CD4-positive, alpha-beta T cell treated with Interferon gamma for 1 hour (primary cell): ENCODE results near the gene ZIC1.

Source experiments
- DNase-seq: peaks from one replicate; pipeline ENCODE4 v3.0.0-alpha.2; 2020

Gene ZIC1

DNA sequence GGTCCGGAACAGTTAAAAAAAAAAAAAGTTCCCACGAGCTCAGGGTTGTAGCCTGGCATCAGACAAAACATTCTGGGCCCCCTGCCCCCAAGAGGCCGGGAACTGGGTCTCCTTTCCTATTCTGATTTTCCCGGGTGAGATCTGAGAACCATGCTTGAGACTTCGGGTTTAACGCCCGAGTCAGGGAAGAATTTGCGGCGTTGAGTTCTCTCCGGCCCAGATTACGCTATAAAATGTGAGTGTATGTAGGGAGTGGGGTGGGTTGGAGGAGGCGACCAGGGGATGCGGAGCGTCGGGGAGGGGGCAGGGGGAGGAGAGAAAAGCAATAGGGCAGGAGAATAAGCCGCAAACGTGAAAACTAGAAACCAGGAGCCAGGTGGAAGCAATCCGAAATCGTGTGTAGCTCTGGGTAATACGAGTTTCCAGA is 2.7 kb downstream of the ZIC1 start:
- DNase-seq, result no peak

DNA sequence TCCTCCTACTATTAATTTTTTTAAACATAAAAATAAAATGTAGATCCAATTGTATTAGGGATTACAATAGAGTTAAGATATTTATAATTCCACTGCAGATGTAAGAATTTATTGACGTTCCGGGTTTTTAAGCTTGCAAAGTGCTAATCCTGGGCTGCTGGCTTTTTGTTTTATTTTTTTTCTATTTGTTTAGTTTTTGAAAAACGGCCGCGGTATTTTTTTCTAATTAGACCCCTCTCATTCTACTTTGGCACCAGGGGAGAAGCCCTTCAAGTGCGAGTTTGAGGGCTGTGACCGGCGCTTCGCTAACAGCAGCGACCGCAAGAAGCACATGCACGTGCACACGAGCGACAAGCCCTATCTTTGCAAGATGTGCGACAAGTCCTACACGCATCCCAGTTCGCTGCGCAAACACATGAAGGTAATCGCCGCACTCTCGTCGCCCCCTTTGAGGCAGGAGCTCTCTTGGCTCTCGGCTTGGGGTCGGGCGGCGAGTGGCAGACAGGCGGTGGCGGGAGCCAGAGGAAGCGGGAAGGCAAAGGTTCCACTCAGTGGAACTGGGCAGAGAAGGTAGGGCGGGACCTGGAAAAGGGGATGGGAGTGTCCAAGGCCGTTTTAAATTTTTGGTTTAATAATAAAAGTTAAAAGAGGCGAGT is 3.2 kb downstream of the ZIC1 start:
- DNase-seq, result no peak

DNA sequence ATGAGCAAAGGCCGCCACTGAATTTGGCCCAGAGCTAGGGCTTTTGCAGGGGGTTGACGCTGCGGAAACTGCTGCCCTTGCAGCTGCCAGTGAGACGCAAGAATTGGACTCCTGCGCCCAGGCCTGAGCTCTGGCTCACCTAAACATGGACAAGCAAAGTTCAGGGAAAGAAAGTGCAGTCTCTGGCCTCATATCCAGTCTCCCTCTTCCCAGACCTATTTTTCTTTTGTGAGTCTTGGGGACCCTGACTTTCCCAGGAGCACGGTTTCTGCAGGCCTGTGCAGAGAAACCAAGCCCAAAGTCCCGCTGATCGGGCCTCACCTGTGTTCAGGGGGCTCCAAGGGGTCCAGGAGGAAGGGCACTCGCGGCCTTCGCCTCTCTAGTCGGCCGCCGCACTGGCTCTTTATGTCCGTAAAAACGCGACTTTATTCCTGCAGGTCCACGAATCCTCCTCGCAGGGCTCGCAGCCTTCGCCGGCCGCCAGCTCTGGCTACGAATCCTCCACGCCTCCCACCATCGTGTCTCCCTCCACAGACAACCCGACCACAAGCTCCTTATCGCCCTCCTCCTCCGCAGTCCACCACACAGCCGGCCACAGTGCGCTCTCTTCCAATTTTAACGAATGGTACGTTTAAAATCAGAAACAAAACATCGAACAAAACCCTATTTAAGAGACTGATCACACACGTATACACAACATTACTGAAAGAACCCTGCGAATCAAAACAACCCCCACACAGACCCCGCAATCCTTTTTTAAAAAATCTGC is 3.9 kb downstream of the ZIC1 start:
- no peak for DNase-seq

DNA sequence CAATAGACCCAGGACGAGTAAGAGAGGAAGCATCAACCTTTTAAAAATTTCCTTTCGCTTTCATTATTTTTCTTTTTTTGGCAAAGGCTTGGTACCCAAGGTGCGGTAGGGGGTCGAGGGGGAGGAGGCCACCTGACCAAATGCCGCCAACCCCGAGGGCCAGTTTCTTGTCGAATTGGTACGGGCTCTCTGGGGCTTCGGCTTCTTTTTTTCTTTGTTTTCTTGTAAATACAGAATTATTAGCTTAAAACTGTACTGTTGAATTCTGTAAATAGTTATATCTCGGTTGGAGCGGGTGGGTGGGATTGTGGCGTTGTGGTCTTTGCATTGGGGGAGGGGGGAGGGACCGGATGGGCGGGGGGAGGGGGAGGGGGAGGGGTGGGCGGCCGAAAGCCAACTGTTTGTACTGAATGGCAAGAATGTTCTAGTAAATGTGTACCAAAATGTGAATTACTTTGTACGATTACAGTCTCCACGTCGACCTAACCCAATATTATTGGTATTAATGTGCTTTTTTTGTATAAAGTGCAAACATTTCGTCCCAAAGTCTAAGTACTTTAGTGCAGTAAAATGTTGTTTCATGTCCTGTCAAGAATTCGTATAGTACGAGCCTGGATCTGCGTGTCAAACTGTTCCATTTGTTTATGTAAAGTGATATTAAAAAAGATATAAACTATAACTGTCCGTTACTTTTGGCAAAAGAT is 4.7 kb downstream of the ZIC1 start:
- no peak for DNase-seq

- no peak for DNase-seq
These were observed 5.4 kb downstream of the ZIC1 start for GRCh38 chr3:147414390-147415138.

- no peak for DNase-seq
These were observed 6.1 kb downstream of the ZIC1 start for GRCh38 chr3:147415286-147415685.

DNA sequence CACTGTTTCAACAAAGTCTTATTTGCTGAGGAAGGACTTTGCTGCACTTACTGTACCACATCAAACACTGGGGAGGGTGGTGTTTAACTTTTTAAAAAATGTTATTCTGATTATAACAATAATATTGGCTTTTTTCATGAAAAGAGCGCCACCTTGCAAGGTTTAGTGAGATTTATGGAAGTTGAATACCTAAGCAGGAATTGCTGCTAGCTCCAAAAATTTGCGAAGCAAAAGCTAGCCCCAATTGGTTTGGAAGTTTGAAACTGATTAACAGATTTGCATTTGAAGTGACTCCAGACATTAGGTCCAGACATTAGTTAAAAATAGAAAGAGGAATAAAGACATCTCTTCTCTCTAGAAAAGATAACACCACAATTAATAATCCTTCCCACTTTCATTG is 6.7 kb downstream of the ZIC1 start:
- no peak for DNase-seq

GRCh38 chr3:147416931-147417330 is 7.8 kb downstream of the ZIC1 start:
- no peak for DNase-seq

- DNase-seq, result no peak
These were observed 8.6 kb downstream of the ZIC1 start for GRCh38 chr3:147417551-147418295.

DNA sequence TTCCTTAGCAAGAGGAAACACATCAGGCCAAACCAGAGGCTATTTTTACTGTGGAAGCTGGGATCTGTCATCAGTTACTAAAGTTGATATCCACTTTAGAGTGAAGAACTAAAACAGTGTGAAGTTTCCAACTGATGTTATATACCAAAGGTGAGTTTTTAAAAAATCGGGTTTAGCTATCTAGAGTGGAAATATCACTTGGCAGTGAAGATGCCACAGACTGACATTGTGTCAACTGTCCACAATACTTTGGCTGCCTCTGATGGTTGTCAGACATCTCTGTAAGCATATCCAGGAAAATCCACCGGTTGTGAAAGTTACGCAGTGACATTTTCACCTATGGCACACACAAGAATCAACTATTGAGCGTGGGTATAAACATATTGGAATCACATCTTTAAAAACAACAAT is 9.2 kb downstream of the ZIC1 start:
- no peak for DNase-seq

GRCh38 chr3:147418808-147419701 is 9.9 kb downstream of the ZIC1 start:
- no peak for DNase-seq

DNA sequence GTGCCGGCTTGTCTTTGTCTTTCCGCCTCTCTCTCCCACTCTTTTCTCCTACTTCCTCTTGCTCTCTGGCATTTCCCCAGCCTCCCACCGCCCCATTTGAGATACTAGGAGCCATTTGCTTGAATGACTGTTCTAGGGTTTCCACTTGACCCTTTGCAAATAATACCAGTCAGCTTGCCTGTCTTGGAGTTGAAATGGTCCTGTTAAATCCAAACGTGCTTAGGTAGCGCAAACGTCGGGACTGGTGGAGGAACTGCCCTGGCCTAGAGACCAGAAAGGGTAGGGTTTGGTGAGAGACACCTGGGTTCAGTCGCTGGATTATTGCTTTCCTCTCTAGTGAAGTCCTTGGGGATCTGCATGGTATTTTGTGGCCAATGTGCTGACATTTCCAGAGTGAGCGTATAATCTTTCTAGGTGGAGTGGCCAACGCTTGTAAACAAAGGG is 10.6 kb downstream of the ZIC1 start:
- DNase-seq, result no peak

GRCh38 chr3:147420353-147421183 is 11.4 kb downstream of the ZIC1 start:
- DNase-seq, result no peak

DNA sequence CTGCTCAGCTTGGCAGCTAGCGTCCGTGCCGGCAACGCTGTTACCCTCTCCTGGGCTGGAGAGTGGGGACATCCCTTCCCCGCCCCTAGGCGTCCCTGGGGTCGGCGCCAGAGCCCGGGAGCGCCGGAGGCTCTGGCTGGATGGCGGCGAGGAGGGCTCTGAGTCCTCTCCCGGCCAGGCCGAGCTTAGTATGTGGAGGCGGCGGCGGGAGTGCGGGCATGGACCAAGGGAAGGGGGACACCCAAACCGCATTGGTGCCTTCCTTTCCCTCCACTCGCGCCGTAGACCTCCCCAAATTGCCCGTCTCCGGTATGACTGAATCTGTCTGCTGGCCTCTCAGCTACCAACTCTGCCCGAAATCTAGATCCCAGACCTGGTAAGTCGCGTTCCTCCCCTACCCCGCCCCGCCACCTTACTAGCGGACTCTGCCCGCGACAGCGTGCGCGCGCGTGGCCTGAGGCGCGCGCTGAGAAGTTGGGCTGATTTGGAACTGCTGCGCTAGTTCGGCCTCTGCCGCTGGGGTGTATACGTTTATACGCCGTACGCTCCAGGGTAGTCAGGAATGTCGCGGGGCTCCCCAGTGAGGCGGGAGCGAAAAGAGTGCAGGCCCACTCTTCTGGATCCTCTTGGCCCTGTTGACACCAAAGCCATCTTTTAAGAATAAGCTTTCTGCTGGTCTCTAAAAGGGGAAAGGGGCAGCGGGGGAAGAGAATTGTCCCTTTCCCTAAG is 12.2 kb downstream of the ZIC1 start:
- no peak for DNase-seq

GRCh38 chr3:147422196-147422595 is 13.0 kb downstream of the ZIC1 start:
- no peak for DNase-seq

- DNase-seq, result no peak
These were observed 13.7 kb downstream of the ZIC1 start for GRCh38 chr3:147422601-147423536.

GRCh38 chr3:147423537-147423797 is 14.3 kb downstream of the ZIC1 start:
- DNase-seq, result no peak

- no peak for DNase-seq
These were observed 14.8 kb downstream of the ZIC1 start for GRCh38 chr3:147423798-147424580.
